K562 (cell line): Measurements from ENCODE around the gene CPEB1. TPM values are rescaled to one million over a fixed set of nuclear protein-coding genes. Genes with fewer than 3 reads are reported as not detected.

ENCODE experiments used
- CEBPG ChIP-seq, 3 experiments: fragments of 200-800 bp in 1 of 3; sonication (Bioruptor generic) in 1 of 3; sonication (generic) in 1 of 3; formaldehyde crosslinking in 1 of 3; IDR thresholded peaks in 2 of 3; conservative IDR thresholded peaks in 1 of 3; 2 replicates each; pipeline versions ENCODE4 v1.6.1 to v1.8.0; 2016 to 2022; ENCODE audit warnings: missing compliant biosample characterization in 2 of 3, missing genetic modification characterization in 2 of 3, mild to moderate bottlenecking in 1 of 3, missing genetic modification reagents in 1 of 3
- CXXC5 ChIP-seq: fragments of 250-450 bp; sonication (Bioruptor Pico); IDR thresholded peaks from 2 replicates; pipeline ENCODE4 v1.8.0; 2022; ENCODE audit warnings: inconsistent platforms, mild to moderate bottlenecking, moderate library complexity
- DPF2 ChIP-seq: fragments of 450-650 bp; IDR thresholded peaks from 2 replicates; pipeline ENCODE4 v1.6.1; 2016
- EP400 ChIP-seq: fragments of 450-650 bp; IDR thresholded peaks from 2 replicates; pipeline ENCODE4 v1.6.1; 2017; ENCODE audit warnings: antibody characterized with exemption, mild to moderate bottlenecking, moderate library complexity
- FOSL1 ChIP-seq: fragments of 200-800 bp; sonication (Bioruptor generic); conservative IDR thresholded peaks from 2 replicates; pipeline ENCODE4 v1.6.1; 2016; ENCODE audit warnings: missing genetic modification characterization, missing compliant biosample characterization
- FOXA3 ChIP-seq, 2 experiments: fragments of 450-650 bp in 1 of 2; sonication (generic) in 1 of 2; formaldehyde crosslinking; IDR thresholded peaks in 1 of 2; conservative IDR thresholded peaks in 1 of 2; 2 replicates each; pipeline versions ENCODE4 v1.4.0 to v1.8.0; 2020 to 2022; ENCODE audit warnings: mild to moderate bottlenecking in 2 of 2, missing genetic modification reagents in 1 of 2
- FOXJ2 ChIP-seq: fragments of 200-800 bp; sonication (Bioruptor generic); IDR thresholded peaks from 2 replicates; pipeline ENCODE4 v1.6.1; 2016; ENCODE audit warnings: missing genetic modification characterization, missing compliant biosample characterization
- JUN ChIP-seq, 2 experiments: sonication (generic) in 1 of 2; formaldehyde crosslinking in 1 of 2; IDR thresholded peaks; 2 replicates each; pipeline versions ENCODE4 v1.6.1 to v1.8.0; 2012 to 2022; ENCODE audit warnings: borderline replicate concordance in 2 of 2, mild to moderate bottlenecking in 2 of 2, improper control_type of control experiment in 1 of 2, low read depth in 1 of 2, low read length in 1 of 2, missing genetic modification reagents in 1 of 2
- MTA3 ChIP-seq: fragments of 450-650 bp; formaldehyde crosslinking; IDR thresholded peaks from 2 replicates; pipeline ENCODE4 v1.6.1; 2017; ENCODE audit warnings: mild to moderate bottlenecking, borderline replicate concordance
- RCOR1 ChIP-seq, 2 experiments: IDR thresholded peaks; 2 replicates each; pipeline ENCODE4 v1.6.1; 2012; ENCODE audit warnings: low read depth in 2 of 2, low read length in 2 of 2, borderline replicate concordance in 1 of 2, improper control_type of control experiment in 1 of 2
- RFX7 ChIP-seq: fragments of 250-450 bp; sonication (Bioruptor Pico); IDR thresholded peaks from 2 replicates; pipeline ENCODE4 v1.5.1; 2021; ENCODE audit warnings: mild to moderate bottlenecking
- RUNX1 ChIP-seq: sonication (generic); IDR thresholded peaks from 2 replicates; pipeline ENCODE4 v1.6.1; 2016; ENCODE audit warnings: antibody characterized with exemption, low read depth
- SOX6 ChIP-seq: fragments of 450-650 bp; IDR thresholded peaks from 2 replicates; pipeline ENCODE4 v1.6.1; 2014; ENCODE audit warnings: mild to moderate bottlenecking
- TAL1 ChIP-seq: fragments of 450-650 bp; IDR thresholded peaks from 2 replicates; pipeline ENCODE4 v1.6.1; 2016; ENCODE audit warnings: mild to moderate bottlenecking
- TEAD4 ChIP-seq, 2 experiments: sonication (generic) in 1 of 2; formaldehyde crosslinking in 1 of 2; IDR thresholded peaks; 2 replicates each; pipeline versions ENCODE4 v1.6.1 to v1.8.0; 2012 to 2022; ENCODE audit warnings: borderline replicate concordance in 1 of 2, inconsistent platforms in 1 of 2, low read length in 1 of 2, mild to moderate bottlenecking in 1 of 2, missing genetic modification reagents in 1 of 2
- ZBTB8A ChIP-seq: fragments of 450-650 bp; IDR thresholded peaks from 2 replicates; pipeline ENCODE4 v1.6.1; 2018; ENCODE audit warnings: mild to moderate bottlenecking, moderate library complexity; ENCODE audit not compliant: partially characterized antibody
- ZEB2 ChIP-seq: fragments of 450-650 bp; IDR thresholded peaks from 2 replicates; pipeline ENCODE4 v1.6.1; 2016
- ZNF165 ChIP-seq: fragments of 250-450 bp; sonication (Bioruptor Pico); IDR thresholded peaks from 2 replicates; pipeline ENCODE4 v1.4.0; 2020; ENCODE audit warnings: borderline replicate concordance
- ZNF408 ChIP-seq: fragments of 250-450 bp; sonication (Bioruptor Pico); IDR thresholded peaks from 2 replicates; pipeline ENCODE4 v1.4.0; 2020; ENCODE audit warnings: low read depth, mild to moderate bottlenecking, moderate library complexity
- ZNF707 ChIP-seq: fragments of 250-450 bp; sonication (Bioruptor Pico); conservative IDR thresholded peaks from 2 replicates; pipeline ENCODE4 v1.8.0; 2022; ENCODE audit warnings: inconsistent platforms, mild to moderate bottlenecking, moderate library complexity
- ZNF766 ChIP-seq: fragments of 200-800 bp; sonication (Bioruptor generic); conservative IDR thresholded peaks from 2 replicates; pipeline ENCODE4 v1.6.1; 2016; ENCODE audit warnings: missing genetic modification characterization, missing compliant biosample characterization
- polyA plus RNA-seq, 8 experiments: library from polyadenylated mRNA; depleted of rRNA in 4 of 8; stranded (reverse) in 5 of 8; unstranded in 3 of 8; fragments of >200 nt; fragmentation: Nextera tagmentation in 2 of 8; fragmentation: Illumina TruSeq in 1 of 8; extraction: Ambion mirVana in 2 of 8; extraction: Trizol in 1 of 8; gene quantifications; 2 replicates each; pipeline versions ENCODE4 v1.2.1 to v1.2.3, GENCODE V29; 2011 to 2014; ENCODE audit warnings: inconsistent platforms in 1 of 8, missing spikeins in 1 of 8
- total RNA-seq, 7 experiments: library from RNA; depleted of rRNA in 6 of 7; stranded (reverse); fragments of >200 nt in 6 of 7; fragmentation: Illumina TruSeq in 2 of 7; extraction: Trizol in 2 of 7; gene quantifications; 2 replicates each; pipeline versions ENCODE4 v1.2.1 to v1.2.3, GENCODE V29; 2011 to 2021; ENCODE audit warnings: low replicate concordance in 1 of 7

The CPEB1 gene
- total and polyA plus RNA-seq, 9 of the 15 experiments (the other 6 are each of a cell fraction or from before 2014, with no cell fraction given): 2.2 to 13.4 (median 9.7) TPM

GRCh38 chr15:82566690-82567089 is 80.5 kb downstream of the CPEB1 start (continued):
- TF ChIP-seq ZEB2: peak; percentile 17; the same call in 1 of the 2 replicates
- TF ChIP-seq CXXC5 (CRISPR knock-in tag): 0 out of 2 replicates have a peak, but pooled peaks have one; percentile 23
- TF ChIP-seq ZBTB8A: no peak
- TF ChIP-seq TEAD4 (IDR thresholded peaks at IDR 0.05; ENCODE audit: low read length): peak; percentile 33; the same call in 1 of the 2 replicates
- TF ChIP-seq TEAD4 (CRISPR knock-in tag; IDR thresholded peaks at IDR 0.05; ENCODE audit: borderline replicate concordance): no peak
- no peak for TF ChIP-seq ZNF707 (CRISPR knock-in tag)
- TF ChIP-seq RCOR1 (IDR thresholded peaks at IDR 0.05; ENCODE audit: borderline replicate concordance in 1 of 2, low read depth in 2 of 2, low read length in 2 of 2): peak in 1 of 2 experiments; percentile 72; a peak in 1 of 4 replicates
- no peak for TF ChIP-seq ZNF165 (CRISPR knock-in tag)
- TF ChIP-seq EP400: peak; percentile 41; the same call in 1 of the 2 replicates
- TF ChIP-seq ZNF766 (CRISPR knock-in tag): 0 out of 2 replicates have a peak, but pooled peaks have one; percentile 17
- TF ChIP-seq RUNX1: no peak
- peak; percentile 80 for TF ChIP-seq FOXJ2 (tag)
- peak in 1 of 2 experiments; percentile 51; a peak in 2 of 4 replicates for TF ChIP-seq FOXA3 (CRISPR knock-in tag; conservative IDR thresholded peaks at IDR 0.05 in 1 of 2, IDR thresholded peaks at IDR 0.05 in 1 of 2)
- TF ChIP-seq RFX7 (CRISPR knock-in tag): no peak
- TF ChIP-seq TAL1: peak; percentile 31
- peak; percentile 41; the same call in 1 of the 2 replicates for TF ChIP-seq DPF2
- TF ChIP-seq SOX6: peak; percentile 76
- no peak for TF ChIP-seq ZNF408 (CRISPR knock-in tag)
- TF ChIP-seq FOSL1 (tag): 0 out of 2 replicates have a peak, but pooled peaks have one; percentile 17
- no peak for TF ChIP-seq CEBPG (CRISPR knock-in tag; IDR thresholded peaks at IDR 0.05)
- peak; percentile 69 to 86 for TF ChIP-seq CEBPG (tag; conservative IDR thresholded peaks at IDR 0.05 in 1 of 2, IDR thresholded peaks at IDR 0.05 in 1 of 2)
- 0 out of 2 replicates have a peak, but pooled peaks have one; percentile 15 for TF ChIP-seq JUN (IDR thresholded peaks at IDR 0.05; ENCODE audit: borderline replicate concordance, low read depth, low read length)
- TF ChIP-seq JUN (CRISPR knock-in tag; IDR thresholded peaks at IDR 0.05; ENCODE audit: borderline replicate concordance): no peak
- no peak for TF ChIP-seq MTA3
